Activated CD4-positive, alpha-beta T cell treated with anti-CD3 and anti-CD28 coated beads, Interleukin-2, Interleukin-6, amounts not matched to agents 100 ng/mL and 50 ng/mL, durations not matched to agents 16 hours and 8 hours (primary cell): ENCODE measurements around the gene E2F6.
"Not testable (repeated sequence)": the region's sequence is repeated elsewhere in the genome, so short reads cannot be mapped to it uniquely, and the experiment has no call there.

Source experiments
- DNase-seq: peaks from one replicate; pipeline ENCODE4 v3.0.0-alpha.2; 2020

Gene E2F6

DNA sequence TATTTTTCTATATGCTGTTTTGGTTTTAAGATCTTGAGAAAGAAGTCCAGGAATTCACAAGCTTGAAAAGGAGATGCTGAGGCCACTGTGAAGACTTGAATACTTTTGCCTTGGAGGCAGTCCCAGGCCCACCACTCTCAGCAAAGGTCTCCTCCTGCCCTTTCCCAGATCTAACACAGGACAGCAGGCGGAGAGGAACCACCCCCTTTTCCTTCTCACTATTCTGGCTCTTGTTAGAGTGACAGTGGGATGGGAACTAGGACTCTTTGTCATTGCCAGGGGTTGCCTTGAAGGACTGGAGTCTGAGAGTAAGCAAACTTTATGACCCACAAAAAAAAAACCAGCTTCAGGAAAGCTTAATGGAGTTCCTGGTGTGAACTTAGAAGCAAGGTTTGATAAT lies 54.7 kb downstream of the E2F6 start:
- no peak for DNase-seq

DNA sequence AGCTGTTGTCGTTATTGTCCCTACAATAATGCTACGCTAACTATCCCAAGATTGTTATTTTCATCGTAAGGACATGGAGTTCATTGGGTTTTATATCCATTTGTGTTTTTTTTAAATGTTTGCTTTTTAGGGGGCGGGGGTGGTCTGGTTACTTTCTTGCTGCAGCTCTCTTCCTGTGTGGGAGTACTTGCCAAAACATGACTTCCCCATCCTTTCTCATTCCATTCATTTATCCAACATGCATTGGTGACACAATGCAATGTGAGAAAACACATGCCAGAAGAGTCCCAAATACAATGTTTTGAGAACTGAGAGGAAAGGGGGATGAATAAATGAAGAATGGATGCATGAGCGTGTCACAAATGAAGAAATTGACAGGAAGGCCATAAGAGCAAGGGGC lies 55.9 kb downstream of the E2F6 start:
- DNase-seq = no peak

- DNase-seq = no peak
These were observed 56.4 kb downstream of the E2F6 start for GRCh38 chr2:11409572-11409959.

GRCh38 chr2:11408959-11409571 lies 56.9 kb downstream of the E2F6 start:
- DNase-seq = no peak

GRCh38 chr2:11407413-11407812 lies 58.5 kb downstream of the E2F6 start:
- DNase-seq = no peak

GRCh38 chr2:11406958-11407381 lies 59.0 kb downstream of the E2F6 start:
- no peak for DNase-seq

- DNase-seq = no peak
These were observed 59.5 kb downstream of the E2F6 start for GRCh38 chr2:11406267-11406957.

DNA sequence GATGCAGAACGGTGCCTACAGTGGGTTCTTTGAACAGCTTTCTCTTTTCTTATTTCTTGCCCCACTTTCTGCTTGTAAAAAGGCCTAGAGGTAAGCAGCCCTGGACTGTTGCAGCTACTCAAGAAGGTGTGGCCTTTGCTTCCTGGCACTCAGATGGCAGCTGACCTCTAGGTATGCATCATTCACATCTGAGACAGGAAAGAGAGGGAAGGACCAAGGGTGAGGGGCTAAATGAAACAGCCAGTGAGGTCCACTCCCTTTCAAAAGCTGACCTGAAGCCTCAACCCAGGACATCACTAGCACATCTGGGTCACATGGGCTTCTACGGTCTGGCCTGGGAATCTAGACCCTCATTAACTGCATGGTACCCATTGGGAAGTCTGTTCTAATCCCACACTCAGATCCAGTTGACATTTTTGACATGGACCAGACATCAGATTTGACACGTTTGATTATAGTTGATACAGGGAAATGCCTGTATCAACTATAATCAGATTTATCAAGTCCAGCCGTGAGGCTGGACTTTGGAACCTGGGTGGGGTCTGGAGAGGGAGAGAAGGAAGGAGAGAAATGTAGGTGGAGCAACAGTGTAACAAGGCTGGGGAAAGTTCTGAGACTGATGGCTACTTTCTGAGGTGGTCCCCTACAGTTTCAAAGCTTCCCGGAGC lies 60.2 kb downstream of the E2F6 start:
- no peak for DNase-seq

DNA sequence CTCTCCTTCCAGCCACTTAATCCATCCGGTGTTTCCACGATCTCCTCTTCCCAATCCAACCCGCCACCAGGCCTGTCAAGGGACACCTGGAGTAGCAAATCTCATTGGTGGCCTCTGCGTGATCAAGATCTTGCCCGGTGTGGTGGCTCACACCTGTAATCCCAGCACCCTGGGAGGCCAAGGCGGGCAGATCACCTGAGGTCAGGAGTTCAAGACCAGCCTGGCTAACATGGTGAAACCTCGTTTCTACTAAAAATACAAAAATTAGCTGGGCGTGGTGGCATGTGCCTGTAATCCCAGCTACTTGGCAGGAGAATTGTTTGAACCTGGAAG lies 60.9 kb downstream of the E2F6 start:
- DNase-seq = not testable (repeated sequence)

GRCh38 chr2:11404376-11405073 lies 61.4 kb downstream of the E2F6 start:
- DNase-seq = no peak

GRCh38 chr2:11402436-11402835 lies 63.5 kb downstream of the E2F6 start:
- no peak for DNase-seq

DNA sequence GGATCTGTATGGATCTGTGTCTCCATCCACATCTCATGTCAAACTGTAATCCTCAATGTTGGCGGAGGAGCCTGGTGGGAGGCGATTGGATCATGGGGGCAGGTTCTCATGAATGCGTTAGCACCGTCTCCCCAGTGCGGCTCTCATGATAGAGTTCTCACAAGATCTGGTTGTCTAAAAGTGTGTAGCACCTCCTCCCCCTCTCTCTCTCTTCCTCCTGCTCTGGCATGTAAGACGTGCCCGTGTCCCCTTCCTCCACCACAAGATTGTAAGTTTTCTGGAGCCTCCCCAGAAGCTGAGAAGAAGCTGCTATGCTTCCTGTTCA lies 66.6 kb downstream of the E2F6 start:
- DNase-seq = no peak

- DNase-seq = no peak
These were observed 67.1 kb downstream of the E2F6 start for GRCh38 chr2:11398750-11399437.

GRCh38 chr2:11397513-11397912 lies 68.4 kb downstream of the E2F6 start:
- DNase-seq = no peak

- DNase-seq = no peak
These were observed 69.2 kb downstream of the E2F6 start for GRCh38 chr2:11396467-11397445.

DNA sequence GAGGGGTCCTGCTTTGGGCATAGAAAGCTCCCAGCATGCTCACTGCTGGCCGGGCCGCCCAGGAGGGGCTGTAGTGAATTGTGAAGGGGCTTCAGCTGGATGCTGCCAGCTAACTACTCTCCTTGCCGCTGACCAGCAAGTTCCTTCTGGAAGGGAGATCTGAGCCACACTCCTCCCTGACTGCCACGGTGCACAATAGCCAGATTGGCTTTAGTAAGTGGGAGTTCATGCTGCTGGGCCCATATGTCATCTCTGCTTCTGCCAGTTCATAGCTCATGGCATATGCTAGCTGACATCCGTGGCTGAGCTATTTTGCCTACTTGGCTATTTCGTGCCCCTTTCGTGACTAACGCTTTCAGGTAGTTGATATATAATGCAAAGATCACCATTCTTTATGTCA lies 69.9 kb downstream of the E2F6 start:
- DNase-seq = no peak

DNA sequence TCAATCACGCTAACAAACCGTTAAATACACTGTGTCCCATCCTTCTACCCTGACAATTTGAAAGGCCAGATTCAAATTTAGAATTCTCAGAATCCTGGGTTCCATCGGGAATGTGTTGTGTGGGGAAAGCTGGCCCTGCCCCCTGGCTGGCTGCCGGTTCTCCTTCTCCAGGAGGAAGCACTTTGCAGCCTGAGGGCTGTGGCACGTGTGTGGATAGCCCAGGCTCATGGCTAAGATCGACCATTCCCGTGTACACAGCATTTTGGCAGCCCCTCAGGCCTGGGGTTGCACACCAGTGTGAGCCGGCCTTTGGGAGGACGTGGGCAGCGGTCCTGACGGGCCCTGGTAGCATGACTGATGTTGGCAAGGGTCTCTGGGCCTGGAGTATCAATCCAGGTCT lies 70.6 kb downstream of the E2F6 start:
- DNase-seq = no peak
